GM21529 (cell line): Measurements from ENCODE around the gene PLEKHA7.
A peak's percentile ranks its signal among the peaks of the same experiment; 100 is the strongest.
"Not testable (repeated sequence)": the region's sequence is repeated elsewhere in the genome, so short reads cannot be mapped to it uniquely, and the experiment has no call there.

Experiments
- ATAC-seq: cut with Tn5 transposase; IDR thresholded peaks from one replicate; pipeline ENCODE4 v1.9.1; 2021; ENCODE audit not compliant: unreplicated experiment

The PLEKHA7 gene

GRCh38 chr11:16979703-16980622 is 34.3 kb downstream of the PLEKHA7 start:
- ATAC-seq, result no peak

GRCh38 chr11:16977994-16978315 is 36.3 kb downstream of the PLEKHA7 start:
- no peak for ATAC-seq

- ATAC-seq, result no peak
These were observed 36.8 kb downstream of the PLEKHA7 start for GRCh38 chr11:16977136-16977993.

GRCh38 chr11:16976379-16976778 is 37.8 kb downstream of the PLEKHA7 start:
- no peak for ATAC-seq

- no peak for ATAC-seq
These were observed 38.3 kb downstream of the PLEKHA7 start for GRCh38 chr11:16975906-16976305.

GRCh38 chr11:16973338-16973964 is 40.8 kb downstream of the PLEKHA7 start:
- ATAC-seq, result no peak

GRCh38 chr11:16969010-16969999 is 44.9 kb downstream of the PLEKHA7 start:
- peak; percentile 69 for ATAC-seq

GRCh38 chr11:16968196-16968595 is 46.0 kb downstream of the PLEKHA7 start:
- no peak for ATAC-seq

GRCh38 chr11:16966930-16967671 is 47.1 kb downstream of the PLEKHA7 start:
- no peak for ATAC-seq

- no peak for ATAC-seq
These were observed 49.7 kb downstream of the PLEKHA7 start for GRCh38 chr11:16964501-16964900.

GRCh38 chr11:16963316-16963876 is 50.8 kb downstream of the PLEKHA7 start:
- ATAC-seq, result no peak

GRCh38 chr11:16962589-16962988 is 51.6 kb downstream of the PLEKHA7 start:
- not testable (repeated sequence) for ATAC-seq

GRCh38 chr11:16962146-16962545 is 52.1 kb downstream of the PLEKHA7 start:
- no peak for ATAC-seq

GRCh38 chr11:16960250-16960649 is 54.0 kb downstream of the PLEKHA7 start:
- no peak for ATAC-seq

GRCh38 chr11:16959602-16960001 is 54.6 kb downstream of the PLEKHA7 start:
- no peak for ATAC-seq

- ATAC-seq, result no peak
These were observed 55.4 kb downstream of the PLEKHA7 start for GRCh38 chr11:16958833-16959232.

GRCh38 chr11:16956538-16957153 is 57.6 kb downstream of the PLEKHA7 start:
- ATAC-seq, result no peak

- ATAC-seq, result no peak
These were observed 60.6 kb downstream of the PLEKHA7 start for GRCh38 chr11:16953663-16954062.
